ENCODE data around the gene ACVR1C. TPM values are rescaled to one million over a fixed set of nuclear protein-coding genes. Genes with fewer than 3 reads are reported as not detected.

Gene ACVR1C
- total RNA-seq, 1 experiment from 2014 or later, result 0.99 TPM

GRCh38 chr2:157509744-157510143 lies 118.9 kb downstream of the ACVR1C start:
- peaks cover 9% of the 10 kb centered on the region for H3K4me1 Mint-ChIP-seq (ENCODE audit: low read depth, unreplicated experiment)
- no peak overlapping the region for H3K27ac Mint-ChIP-seq (ENCODE audit: unreplicated experiment)
- H3K36me3 Mint-ChIP-seq (ENCODE audit: insufficient read depth, unreplicated experiment), result no peaks in the 10 kb centered on the region
- H3K4me3 Mint-ChIP-seq (ENCODE audit: low read depth, unreplicated experiment), result no peak overlapping the region
- no peaks in the 10 kb centered on the region for H3K27me3 Mint-ChIP-seq (ENCODE audit: unreplicated experiment)
- no TSS peak for BruUV-seq (replicated peaks)
- CTCF ChIA-PET, result interaction anchor here (1.2 kb wide), 1 partner anchor 207 kb away, joined by 3 read pairs; no protein-coding TSS in a partner anchor
- peaks cover 6% of the 10 kb centered on the region for H3K9me3 Mint-ChIP-seq (ENCODE audit: low read depth, unreplicated experiment)
- no peak for DNase-seq
- intact Hi-C loops (cut with micrococcal nuclease; ENCODE audit: unreplicated experiment), result no loop called here
- TF ChIP-seq CTCF (IDR thresholded peaks at IDR 0.05; ENCODE audit: unreplicated experiment), result no peak

- no peak for DNase-seq
- no peak for TF ChIP-seq CTCF (IDR thresholded peaks at IDR 0.05; ENCODE audit: unreplicated experiment)
- no TSS peak for BruUV-seq (replicated peaks)
- Mint-ChIP-seq H3K9me3 (ENCODE audit: low read depth, unreplicated experiment) (peaks cover 6% of the 10 kb centered on the region), H3K4me1 (ENCODE audit: low read depth, unreplicated experiment) (peaks cover 9% of the 10 kb centered on the region), H3K4me3 (ENCODE audit: low read depth, unreplicated experiment) (no peak overlapping the region), H3K27ac (ENCODE audit: unreplicated experiment) (peak overlapping the region; percentile 82), H3K36me3 (ENCODE audit: insufficient read depth, unreplicated experiment) (no peaks in the 10 kb centered on the region), H3K27me3 (ENCODE audit: unreplicated experiment) (no peaks in the 10 kb centered on the region)
- CTCF ChIA-PET, result interaction anchor here (0.6 to 1.0 kb wide), 4 partner anchors 120 to 502 kb away, joined by 3 to 6 read pairs (median 4); partner anchors contain the start of gene ACVR1C
- intact Hi-C loops (cut with micrococcal nuclease; ENCODE audit: unreplicated experiment), result no loop called here
Measured at GRCh38 chr2:157508676-157509075, 120.0 kb downstream of the ACVR1C start.

- H3K27ac Mint-ChIP-seq (ENCODE audit: unreplicated experiment), result no peak overlapping the region
- CTCF ChIA-PET, result no interaction called here
- intact Hi-C loops (cut with micrococcal nuclease; ENCODE audit: unreplicated experiment), result no loop called here
- H3K4me3 Mint-ChIP-seq (ENCODE audit: low read depth, unreplicated experiment), result no peak overlapping the region
- TF ChIP-seq CTCF (IDR thresholded peaks at IDR 0.05; ENCODE audit: unreplicated experiment), result no peak
- BruUV-seq (replicated peaks), result no TSS peak
- peaks cover 6% of the 10 kb centered on the region for H3K9me3 Mint-ChIP-seq (ENCODE audit: low read depth, unreplicated experiment)
- no peaks in the 10 kb centered on the region for H3K27me3 Mint-ChIP-seq (ENCODE audit: unreplicated experiment)
- H3K4me1 Mint-ChIP-seq (ENCODE audit: low read depth, unreplicated experiment), result peaks cover 9% of the 10 kb centered on the region
- no peak for DNase-seq
- H3K36me3 Mint-ChIP-seq (ENCODE audit: insufficient read depth, unreplicated experiment), result no peaks in the 10 kb centered on the region
Measured at GRCh38 chr2:157506586-157506985, 122.1 kb downstream of the ACVR1C start.

GRCh38 chr2:157504623-157505022 lies 124.0 kb downstream of the ACVR1C start:
- H3K4me3 Mint-ChIP-seq (ENCODE audit: low read depth, unreplicated experiment), result no peak overlapping the region
- CTCF ChIA-PET, result no interaction called here
- H3K27me3 Mint-ChIP-seq (ENCODE audit: unreplicated experiment), result no peaks in the 10 kb centered on the region
- no peak for DNase-seq
- no TSS peak for BruUV-seq (replicated peaks)
- peaks cover 6% of the 10 kb centered on the region for H3K9me3 Mint-ChIP-seq (ENCODE audit: low read depth, unreplicated experiment)
- no peaks in the 10 kb centered on the region for H3K36me3 Mint-ChIP-seq (ENCODE audit: insufficient read depth, unreplicated experiment)
- no peak overlapping the region for H3K27ac Mint-ChIP-seq (ENCODE audit: unreplicated experiment)
- TF ChIP-seq CTCF (IDR thresholded peaks at IDR 0.05; ENCODE audit: unreplicated experiment), result no peak
- peaks cover 9% of the 10 kb centered on the region for H3K4me1 Mint-ChIP-seq (ENCODE audit: low read depth, unreplicated experiment)
- intact Hi-C loops (cut with micrococcal nuclease; ENCODE audit: unreplicated experiment), result no loop called here

Measured in Calu3 (cell line).